ENCODE measurements around the gene TTLL8. TPM values are rescaled to one million over a fixed set of nuclear protein-coding genes. Genes with fewer than 3 reads are reported as not detected.

The TTLL8 gene
- total RNA-seq, 1 donor from 2014 or later, result not detected

DNA sequence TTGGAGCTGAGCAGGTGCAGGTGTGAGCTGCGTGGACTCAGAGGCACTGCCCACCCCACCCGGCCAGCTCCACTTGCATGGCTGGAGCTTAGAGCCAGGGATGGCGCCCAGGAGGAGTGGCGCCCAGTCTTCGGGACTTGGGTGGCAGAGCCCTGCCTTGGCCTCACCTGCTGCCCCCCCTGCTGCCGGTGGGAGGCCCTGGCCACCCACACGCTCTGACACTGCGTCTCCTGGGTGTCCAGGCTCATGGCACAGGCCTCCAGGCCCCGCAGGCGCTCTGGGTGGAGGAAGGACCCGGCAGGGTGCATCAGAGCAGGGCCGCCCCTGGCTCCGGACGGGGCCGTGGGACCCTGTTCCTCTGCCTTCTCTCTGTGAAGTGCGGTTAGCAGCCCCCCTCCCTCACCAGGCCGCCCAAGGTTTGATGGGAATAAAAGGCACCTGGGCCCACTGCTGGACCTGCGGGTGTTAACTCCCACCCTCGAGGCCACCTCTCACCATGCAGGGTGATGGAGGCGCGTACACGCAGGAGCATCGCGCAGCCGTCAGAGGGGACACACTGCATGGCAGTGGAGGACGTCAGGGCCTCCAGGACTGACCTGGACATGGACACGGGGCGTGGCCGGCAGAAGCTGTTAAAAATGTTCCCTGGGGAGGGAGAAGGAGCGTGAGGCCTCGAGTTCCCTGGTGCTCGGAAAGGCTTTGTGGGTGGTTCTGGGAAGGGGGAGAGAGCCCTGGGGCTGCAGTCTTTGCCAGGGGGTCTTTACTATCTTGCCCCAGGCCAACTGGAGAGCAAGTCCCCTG is 57.3 kb downstream of the TTLL8 start:
- Mint-ChIP-seq H3K27me3 (ENCODE audit: insufficient read depth) (peaks cover 4% of the 10 kb centered on the region), H3K4me3 (no peak overlapping the region), H3K27ac (no peak overlapping the region), H3K9me3 (no peaks in the 10 kb centered on the region), H3K4me1 (ENCODE audit: low read depth) (peaks cover 9% of the 10 kb centered on the region), H3K36me3 (ENCODE audit: low read depth) (no peaks in the 10 kb centered on the region)
- intact Hi-C loops (cut with micrococcal nuclease), result no loop called here
- DNase-seq (ENCODE audit: low spot score), result no peak

DNA sequence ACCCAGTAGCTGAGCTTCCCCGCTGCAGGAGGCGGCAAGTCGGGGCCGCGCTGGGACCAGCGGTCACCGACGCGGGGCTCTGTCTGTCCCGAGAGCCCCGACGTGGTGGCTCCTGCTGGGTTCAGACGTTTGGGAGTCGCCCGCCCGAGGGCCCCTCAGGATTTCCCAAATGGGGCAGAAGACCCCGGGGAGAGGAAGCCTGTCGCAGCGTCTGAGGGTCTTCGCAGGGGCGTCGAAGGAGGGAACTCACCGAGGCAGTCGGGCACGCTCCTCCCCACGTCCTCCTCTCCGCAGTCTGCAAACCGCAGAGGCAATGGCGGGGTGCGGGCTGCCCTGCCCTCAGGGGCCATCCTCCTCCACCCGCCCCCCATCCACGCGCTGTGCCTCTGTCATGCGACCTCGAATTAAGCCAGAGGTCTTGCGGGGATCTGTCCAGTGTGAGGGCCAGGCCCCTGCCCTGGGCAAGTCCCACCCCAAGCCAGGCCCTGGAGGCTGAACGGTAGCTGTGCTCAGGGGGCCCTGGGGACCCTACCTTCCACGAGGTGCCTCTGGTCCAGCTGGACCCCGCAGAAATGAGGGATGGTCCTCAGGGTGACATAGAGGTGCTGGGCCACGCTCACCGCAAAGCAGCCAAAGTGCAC is 58.0 kb downstream of the TTLL8 start:
- Mint-ChIP-seq H3K36me3 (ENCODE audit: low read depth) (no peaks in the 10 kb centered on the region), H3K27ac (no peak overlapping the region), H3K4me1 (ENCODE audit: low read depth) (peaks cover 9% of the 10 kb centered on the region), H3K27me3 (ENCODE audit: insufficient read depth) (peaks cover 4% of the 10 kb centered on the region), H3K4me3 (no peak overlapping the region), H3K9me3 (no peaks in the 10 kb centered on the region)
- intact Hi-C loops (cut with micrococcal nuclease), result no loop called here
- DNase-seq (ENCODE audit: low spot score), result no peak

DNA sequence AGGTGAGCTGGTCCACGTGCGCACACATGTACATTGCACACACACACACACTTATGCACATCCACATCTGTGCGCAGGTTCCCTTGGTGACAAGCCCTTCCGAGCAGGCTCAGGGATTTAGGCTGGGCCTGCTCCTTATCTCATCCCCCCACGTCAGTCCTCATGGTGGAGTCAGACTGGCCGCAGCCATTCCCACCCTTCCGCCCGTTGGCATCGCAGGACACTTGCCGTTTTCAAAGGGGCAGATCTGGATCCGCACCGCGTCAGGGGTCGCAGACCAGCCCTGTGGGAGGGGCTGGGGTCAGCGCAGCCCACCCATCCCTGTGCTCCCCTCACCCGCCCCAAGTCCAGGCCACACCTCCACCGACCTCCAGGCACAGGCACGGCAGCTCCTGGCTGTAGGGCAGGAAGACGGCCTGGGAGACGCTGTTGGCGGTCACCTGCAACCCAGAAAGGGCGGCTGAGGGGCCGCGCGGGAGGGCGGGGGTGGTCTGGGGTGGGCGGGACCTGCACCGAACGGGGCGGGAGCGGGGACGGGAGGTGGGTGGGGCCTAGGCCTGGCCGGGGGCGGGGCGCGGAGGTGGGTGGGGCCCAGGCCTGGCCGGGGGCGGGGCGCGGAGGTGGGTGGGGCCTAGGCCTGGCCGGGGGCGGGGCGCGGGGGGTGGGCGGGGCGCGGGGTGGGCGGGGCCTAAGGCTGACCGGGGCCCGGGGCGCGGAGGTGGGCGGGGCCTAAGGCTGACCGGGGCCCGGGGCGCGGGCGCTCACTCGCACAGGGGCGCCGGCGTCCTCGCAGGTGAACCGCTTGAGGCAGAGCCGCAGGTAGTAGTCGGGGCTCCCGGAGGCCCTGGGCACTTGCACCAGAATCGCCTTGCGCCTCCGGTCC is 58.8 kb downstream of the TTLL8 start:
- intact Hi-C loops (cut with micrococcal nuclease), result no loop called here
- H3K9me3 Mint-ChIP-seq, result no peaks in the 10 kb centered on the region
- H3K4me3 Mint-ChIP-seq, result no peak overlapping the region
- DNase-seq (ENCODE audit: low spot score), result no peak
- peaks cover 4% of the 10 kb centered on the region for H3K27me3 Mint-ChIP-seq (ENCODE audit: insufficient read depth)
- H3K27ac Mint-ChIP-seq, result no peak overlapping the region
- H3K4me1 Mint-ChIP-seq (ENCODE audit: low read depth), result peaks cover 9% of the 10 kb centered on the region
- H3K36me3 Mint-ChIP-seq (ENCODE audit: low read depth), result no peaks in the 10 kb centered on the region

DNA sequence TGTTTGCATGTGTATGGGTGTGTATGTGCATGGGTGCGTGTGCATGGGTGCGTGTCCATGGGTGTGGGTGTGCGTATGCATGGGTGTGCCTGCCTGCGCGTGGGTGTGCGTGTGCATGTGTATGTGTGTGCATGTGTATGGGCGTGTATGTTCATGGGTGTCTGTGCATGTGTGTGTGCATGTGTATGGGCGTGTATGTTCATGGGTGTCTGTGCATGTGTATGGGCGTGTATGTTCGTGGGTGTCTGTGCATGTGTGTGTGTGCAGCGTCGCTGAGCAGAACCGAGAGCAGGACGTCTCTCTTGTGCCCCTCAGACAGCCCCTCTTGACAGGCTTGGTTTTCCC is 59.4 kb downstream of the TTLL8 start:
- intact Hi-C loops (cut with micrococcal nuclease), result no loop called here
- Mint-ChIP-seq H3K4me1 (ENCODE audit: low read depth) (peaks cover 9% of the 10 kb centered on the region), H3K27ac (no peak overlapping the region), H3K36me3 (ENCODE audit: low read depth) (no peaks in the 10 kb centered on the region), H3K4me3 (no peak overlapping the region), H3K27me3 (ENCODE audit: insufficient read depth) (peaks cover 2% of the 10 kb centered on the region), H3K9me3 (no peaks in the 10 kb centered on the region)
- no peak for DNase-seq (ENCODE audit: low spot score)

DNA sequence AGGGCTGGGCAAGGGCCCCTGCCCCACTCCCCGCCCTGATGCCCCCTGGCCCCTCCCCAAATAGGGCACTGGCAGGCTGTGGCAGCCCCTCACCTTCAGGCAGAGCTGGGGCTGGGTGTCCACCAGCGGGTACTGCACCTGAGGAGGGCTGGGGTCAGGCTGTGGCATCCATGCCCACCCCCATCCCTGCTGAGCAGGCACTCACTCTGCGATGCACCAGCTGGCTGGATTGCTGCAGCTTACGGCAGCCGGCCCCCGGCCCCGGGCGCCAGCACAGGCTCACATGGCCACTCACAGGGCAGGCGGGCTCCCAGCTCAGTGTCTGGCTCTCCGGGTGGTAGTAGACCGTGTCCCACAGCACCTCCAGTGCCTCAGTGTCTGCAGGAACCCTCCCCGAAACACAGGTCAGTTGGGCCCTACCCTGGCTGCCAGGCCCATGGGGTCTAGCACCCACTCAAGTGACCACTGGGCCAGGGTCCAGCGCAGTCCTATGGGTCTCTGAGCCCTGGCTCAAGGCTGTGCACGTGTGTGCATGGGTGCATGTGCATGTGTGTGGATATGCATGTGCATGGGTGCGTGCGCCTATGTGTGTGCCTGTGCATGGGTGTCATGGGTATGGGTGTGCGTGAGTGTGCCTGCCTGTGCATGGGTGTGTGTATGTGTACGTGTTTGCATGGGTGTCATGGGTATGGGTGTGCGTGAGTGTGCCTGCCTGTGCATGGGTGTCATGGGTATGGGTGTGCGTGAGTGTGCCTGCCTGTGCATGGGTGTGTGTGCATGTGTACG is 60.0 kb downstream of the TTLL8 start:
- intact Hi-C loops (cut with micrococcal nuclease), result no loop called here
- peaks cover 14% of the 10 kb centered on the region for H3K4me1 Mint-ChIP-seq (ENCODE audit: low read depth)
- H3K27ac Mint-ChIP-seq, result no peak overlapping the region
- H3K36me3 Mint-ChIP-seq (ENCODE audit: low read depth), result no peaks in the 10 kb centered on the region
- DNase-seq (ENCODE audit: low spot score), result no peak
- no peaks in the 10 kb centered on the region for H3K9me3 Mint-ChIP-seq
- H3K4me3 Mint-ChIP-seq, result no peak overlapping the region
- H3K27me3 Mint-ChIP-seq (ENCODE audit: insufficient read depth), result peaks cover 4% of the 10 kb centered on the region

DNA sequence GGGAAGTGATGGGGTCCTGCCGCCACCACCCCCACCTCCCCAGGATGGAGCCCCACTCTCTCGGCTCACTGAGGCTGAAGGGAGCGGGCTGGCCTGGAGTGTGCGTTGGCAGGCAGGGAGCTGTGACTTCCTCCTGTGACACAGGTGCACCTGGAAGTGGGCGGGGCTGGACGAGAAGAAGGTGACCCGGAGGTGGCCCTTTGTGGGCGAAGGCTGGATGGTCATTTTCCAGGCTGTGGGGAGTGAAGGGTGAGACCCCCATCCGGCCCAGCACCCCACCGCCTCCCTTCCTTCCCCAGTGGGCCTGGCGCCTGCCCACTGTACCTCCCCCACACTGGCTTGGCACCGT is 60.9 kb downstream of the TTLL8 start:
- DNase-seq (ENCODE audit: low spot score), result no peak
- Mint-ChIP-seq H3K9me3 (no peaks in the 10 kb centered on the region), H3K4me3 (no peak overlapping the region), H3K27me3 (ENCODE audit: insufficient read depth) (peaks cover 4% of the 10 kb centered on the region), H3K36me3 (ENCODE audit: low read depth) (no peaks in the 10 kb centered on the region), H3K4me1 (ENCODE audit: low read depth) (peaks cover 19% of the 10 kb centered on the region), H3K27ac (no peak overlapping the region)
- intact Hi-C loops (cut with micrococcal nuclease), result no loop called here

DNA sequence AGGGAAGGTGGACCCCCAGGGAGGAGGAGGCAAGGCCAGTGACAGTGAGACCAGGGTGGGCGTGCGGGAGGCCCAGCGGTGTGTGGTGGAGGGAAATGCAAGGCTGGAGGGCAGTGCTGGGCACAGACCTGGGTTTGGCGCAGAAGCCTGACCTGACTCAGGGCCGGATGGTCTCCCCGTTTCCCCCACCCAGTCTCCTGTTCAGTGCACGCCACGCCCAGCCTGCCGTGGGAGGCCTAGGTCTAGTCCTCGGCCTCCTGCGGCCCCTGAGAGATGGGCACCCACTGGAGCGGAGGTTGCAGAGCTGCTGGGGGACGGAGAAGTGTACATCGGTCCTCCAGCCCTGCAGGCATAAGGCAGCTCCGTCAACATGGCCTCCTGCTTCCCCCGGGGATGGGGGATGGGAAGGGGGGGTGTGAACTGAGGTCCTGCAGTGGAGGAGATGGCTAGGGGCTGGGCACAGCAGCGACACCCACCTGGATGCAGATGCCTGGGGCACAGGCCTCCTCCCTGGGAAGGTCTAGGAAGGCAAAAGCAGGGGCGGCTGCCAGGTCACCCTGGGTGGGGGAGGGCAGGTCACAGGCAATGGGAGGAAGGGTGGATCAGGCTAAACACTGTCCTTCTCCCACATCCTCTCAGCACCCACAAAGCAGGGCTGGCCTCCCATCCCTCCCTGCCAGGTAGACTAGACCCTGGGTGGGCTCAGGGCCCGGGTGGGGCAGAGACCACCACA is 61.4 kb downstream of the TTLL8 start:
- Mint-ChIP-seq H3K4me3 (no peak overlapping the region), H3K9me3 (peaks cover 2% of the 10 kb centered on the region), H3K4me1 (ENCODE audit: low read depth) (peaks cover 19% of the 10 kb centered on the region), H3K36me3 (ENCODE audit: low read depth) (no peaks in the 10 kb centered on the region), H3K27me3 (ENCODE audit: insufficient read depth) (peaks cover 4% of the 10 kb centered on the region), H3K27ac (no peak overlapping the region)
- no peak for DNase-seq (ENCODE audit: low spot score)
- intact Hi-C loops (cut with micrococcal nuclease), result no loop called here

DNA sequence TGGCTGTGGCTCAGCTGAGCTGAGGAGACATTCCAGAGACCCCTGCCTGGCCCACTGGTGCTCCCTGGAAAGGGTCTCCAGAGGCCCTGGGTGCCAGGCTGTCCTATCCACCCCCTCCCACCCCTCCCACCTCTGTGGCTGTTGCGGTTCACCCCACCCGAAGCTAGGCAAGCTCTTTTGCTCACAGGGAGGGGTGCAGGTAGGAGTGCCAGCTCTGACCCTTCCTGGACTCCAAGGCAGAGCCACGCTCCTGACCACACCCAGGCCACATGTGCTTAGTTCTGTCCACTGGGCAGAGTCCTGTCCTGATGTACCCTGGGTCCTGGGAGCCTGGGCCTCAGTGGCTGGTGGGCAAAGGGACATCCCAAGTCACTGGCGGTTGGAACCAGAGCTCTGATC is 62.0 kb downstream of the TTLL8 start:
- no peak overlapping the region for H3K4me3 Mint-ChIP-seq
- peaks cover 19% of the 10 kb centered on the region for H3K4me1 Mint-ChIP-seq (ENCODE audit: low read depth)
- H3K36me3 Mint-ChIP-seq (ENCODE audit: low read depth), result no peaks in the 10 kb centered on the region
- H3K9me3 Mint-ChIP-seq, result peaks cover 6% of the 10 kb centered on the region
- H3K27ac Mint-ChIP-seq, result no peak overlapping the region
- DNase-seq (ENCODE audit: low spot score), result no peak
- intact Hi-C loops (cut with micrococcal nuclease), result no loop called here
- H3K27me3 Mint-ChIP-seq (ENCODE audit: insufficient read depth), result peaks cover 4% of the 10 kb centered on the region

DNA sequence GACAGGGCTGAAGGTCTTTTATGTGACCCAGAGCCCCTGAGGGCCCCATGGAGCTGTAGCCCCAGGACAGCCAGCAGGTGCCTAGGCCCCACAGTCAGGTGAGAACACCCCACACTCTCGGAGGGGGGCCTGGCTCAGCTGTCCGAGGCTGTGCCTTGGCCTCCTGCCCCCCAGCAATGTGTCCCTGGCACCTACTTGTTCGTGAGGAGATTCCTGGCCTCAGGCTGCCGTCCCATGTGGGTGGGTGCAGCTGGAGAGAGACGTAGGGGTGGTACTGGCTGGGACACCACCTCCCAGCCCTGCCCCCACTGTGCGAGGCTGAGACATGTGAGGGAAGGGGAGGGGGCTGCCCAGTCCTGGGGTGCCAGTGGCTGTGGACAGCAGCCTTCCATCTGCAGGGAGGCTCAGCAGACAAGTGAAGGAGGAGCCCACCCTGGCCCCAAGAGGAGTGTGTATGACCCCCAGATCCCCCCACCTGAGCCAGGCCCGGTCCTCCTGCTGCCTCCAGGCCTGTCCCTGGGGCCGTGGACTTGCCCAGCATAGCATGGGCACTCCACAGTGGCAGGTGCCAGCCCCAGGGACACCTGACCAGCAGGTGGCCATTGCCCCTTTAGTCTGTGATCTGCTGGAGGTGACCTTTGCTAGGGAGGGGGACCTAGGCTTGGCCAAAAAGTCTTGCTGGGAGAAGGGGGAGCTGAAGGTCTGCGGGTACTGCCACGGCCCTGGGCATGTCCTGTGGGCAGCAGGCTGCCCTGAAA is 62.6 kb downstream of the TTLL8 start:
- peaks cover 19% of the 10 kb centered on the region for H3K4me1 Mint-ChIP-seq (ENCODE audit: low read depth)
- H3K9me3 Mint-ChIP-seq, result peaks cover 9% of the 10 kb centered on the region
- peaks cover 4% of the 10 kb centered on the region for H3K27me3 Mint-ChIP-seq (ENCODE audit: insufficient read depth)
- no peak overlapping the region for H3K4me3 Mint-ChIP-seq
- intact Hi-C loops (cut with micrococcal nuclease), result no loop called here
- DNase-seq (ENCODE audit: low spot score), result no peak
- H3K27ac Mint-ChIP-seq, result no peak overlapping the region
- H3K36me3 Mint-ChIP-seq (ENCODE audit: low read depth), result peaks cover 1% of the 10 kb centered on the region

DNA sequence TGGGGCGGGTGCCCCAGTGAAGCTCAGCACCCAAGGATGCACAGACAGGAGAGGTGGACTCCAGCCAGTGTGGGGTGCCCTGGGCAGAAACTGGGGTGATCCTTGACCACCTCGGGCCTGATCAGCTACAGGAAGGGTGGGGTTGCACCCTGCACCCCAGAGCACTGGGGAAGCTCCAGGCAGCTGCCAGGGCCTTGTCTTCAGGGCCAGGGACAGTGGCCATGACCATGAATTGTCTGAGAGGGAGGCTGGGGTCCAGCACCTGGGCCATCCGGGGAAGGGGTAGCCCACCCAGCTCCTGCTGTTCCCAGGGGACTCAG is 63.1 kb downstream of the TTLL8 start:
- H3K4me3 Mint-ChIP-seq, result no peak overlapping the region
- DNase-seq (ENCODE audit: low spot score), result no peak
- H3K9me3 Mint-ChIP-seq, result peaks cover 9% of the 10 kb centered on the region
- intact Hi-C loops (cut with micrococcal nuclease), result no loop called here
- peaks cover 1% of the 10 kb centered on the region for H3K36me3 Mint-ChIP-seq (ENCODE audit: low read depth)
- peaks cover 19% of the 10 kb centered on the region for H3K4me1 Mint-ChIP-seq (ENCODE audit: low read depth)
- H3K27ac Mint-ChIP-seq, result no peak overlapping the region
- peaks cover 4% of the 10 kb centered on the region for H3K27me3 Mint-ChIP-seq (ENCODE audit: insufficient read depth)

DNA sequence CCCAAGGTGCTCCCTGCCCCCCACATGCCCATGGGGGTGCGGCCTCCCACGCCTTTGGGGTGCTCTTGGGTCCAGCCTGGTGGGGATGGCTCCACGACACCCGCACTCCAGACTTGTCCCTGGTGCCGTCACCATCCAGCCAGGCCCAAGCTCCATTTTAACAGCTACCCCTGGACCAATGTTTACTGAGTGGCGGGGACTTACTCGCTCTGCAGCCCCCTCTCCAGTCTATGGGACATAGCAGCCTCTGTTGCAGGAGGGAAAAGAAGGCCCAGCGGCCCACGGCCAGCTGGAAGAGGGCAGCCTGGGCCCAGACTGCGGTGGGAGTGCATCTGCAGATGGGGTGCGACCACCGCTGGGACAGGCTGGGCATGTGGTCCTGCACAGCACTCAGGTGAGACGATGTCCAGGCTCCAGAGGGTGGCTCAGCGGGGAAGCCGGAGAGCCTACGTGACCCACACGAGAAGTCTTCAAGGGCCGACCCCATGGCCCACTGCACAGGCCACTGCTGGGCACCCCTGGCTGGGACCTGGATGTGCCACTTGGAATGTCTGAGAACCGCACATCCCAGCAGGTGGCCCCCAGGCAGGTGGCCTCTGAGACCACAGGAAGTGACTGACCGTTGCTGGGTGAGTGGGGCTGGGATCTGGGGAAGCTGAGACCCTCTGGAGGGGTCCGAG is 63.6 kb downstream of the TTLL8 start:
- no peak for DNase-seq (ENCODE audit: low spot score)
- Mint-ChIP-seq H3K4me3 (no peak overlapping the region), H3K27me3 (ENCODE audit: insufficient read depth) (peaks cover 4% of the 10 kb centered on the region), H3K4me1 (ENCODE audit: low read depth) (peaks cover 19% of the 10 kb centered on the region), H3K36me3 (ENCODE audit: low read depth) (peaks cover 1% of the 10 kb centered on the region), H3K9me3 (peaks cover 9% of the 10 kb centered on the region), H3K27ac (no peak overlapping the region)
- intact Hi-C loops (cut with micrococcal nuclease), result no loop called here
